ENCODE data around the gene RSRC1. TPM values are rescaled to one million over a fixed set of nuclear protein-coding genes. Genes with fewer than 3 reads are reported as not detected.
"Not testable (repeated sequence)": the region's sequence is repeated elsewhere in the genome, so short reads cannot be mapped to it uniquely, and the experiment has no call there.

Gene RSRC1
- total RNA-seq, 2 donors from 2014 or later, result 38.7 to 49.6 TPM

DNA sequence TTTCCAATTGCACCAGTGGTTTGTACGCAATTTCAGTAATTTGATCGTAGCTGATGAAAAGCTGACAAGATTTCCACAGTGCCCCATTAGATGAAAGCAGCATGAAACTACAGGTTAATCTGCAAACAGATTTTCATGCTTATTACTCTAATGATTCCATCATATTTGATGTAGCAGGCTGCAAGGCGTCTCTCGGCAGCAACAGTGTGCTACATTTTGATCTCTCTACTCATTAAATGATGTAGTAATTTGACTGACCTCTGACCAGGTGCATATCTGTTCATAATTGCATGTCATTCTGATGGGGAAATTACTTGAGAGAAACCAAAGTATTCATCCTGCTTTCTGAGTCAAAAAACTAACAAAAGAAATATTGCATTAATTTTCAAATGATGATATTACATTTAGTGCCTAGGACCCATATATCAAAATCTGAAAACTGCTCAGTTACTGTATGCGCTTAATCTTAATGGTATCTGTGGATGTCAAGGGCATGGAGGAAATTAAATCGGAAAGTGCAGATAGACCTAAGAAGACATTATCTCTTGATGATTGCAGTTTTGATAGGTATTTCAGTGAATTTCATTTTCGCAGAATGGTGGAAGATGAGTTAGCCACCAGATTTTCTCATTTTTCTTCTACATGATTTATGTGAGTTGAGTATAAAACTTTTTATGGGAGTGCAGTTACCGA, 198.5 kb downstream of the RSRC1 start:
- H3K27me3 Mint-ChIP-seq, result no peaks in the 10 kb centered on the region
- DNase-seq (ENCODE audit: low spot score), result no peak

DNA sequence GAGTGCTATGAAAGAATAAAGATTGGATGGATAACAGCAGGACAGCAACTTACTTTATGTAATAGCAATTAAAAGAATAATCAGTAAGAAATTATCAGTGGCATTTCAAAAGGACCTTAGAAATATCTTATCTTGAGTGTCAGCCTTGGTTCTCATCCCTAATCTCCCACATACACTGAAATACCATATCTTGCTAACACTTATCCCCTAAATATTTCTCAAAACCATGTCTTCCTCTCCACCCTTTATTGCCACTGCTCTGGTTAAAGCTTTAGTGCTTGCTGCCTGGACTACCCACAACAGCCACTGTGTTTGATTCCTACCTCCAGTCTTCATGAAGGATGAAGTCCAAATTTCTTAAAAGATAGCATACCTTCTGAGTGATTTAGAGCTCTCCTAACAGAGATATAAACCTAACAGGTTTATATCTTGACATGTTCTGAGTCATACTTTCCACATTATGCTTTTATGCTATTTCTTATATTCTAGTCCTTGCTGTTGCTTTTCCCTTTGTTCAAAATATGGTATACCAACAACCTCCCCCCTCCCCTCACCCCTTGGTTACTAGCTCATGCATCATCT, 202.8 kb downstream of the RSRC1 start:
- H3K27ac Mint-ChIP-seq, result no peak overlapping the region
- H3K4me1 Mint-ChIP-seq (ENCODE audit: low read depth in 2 of 2), result no peaks in the 10 kb centered on the region
- DNase-seq (ENCODE audit: low spot score), result no peak
- no peaks in the 10 kb centered on the region for H3K36me3 Mint-ChIP-seq
- H3K4me3 Mint-ChIP-seq, result no peak overlapping the region
- H3K9me3 Mint-ChIP-seq, result no peaks in the 10 kb centered on the region
- ATAC-seq, result no peak
- H3K27me3 Mint-ChIP-seq, result no peaks in the 10 kb centered on the region

More for the DNA sequence above, 198.5 kb downstream of the RSRC1 start:
- Mint-ChIP-seq H3K27ac (no peak overlapping the region), H3K36me3 (no peaks in the 10 kb centered on the region), H3K4me1 (ENCODE audit: low read depth in 2 of 2) (no peaks in the 10 kb centered on the region), H3K4me3 (no peak overlapping the region), H3K9me3 (no peaks in the 10 kb centered on the region)
- ATAC-seq, result no peak

DNA sequence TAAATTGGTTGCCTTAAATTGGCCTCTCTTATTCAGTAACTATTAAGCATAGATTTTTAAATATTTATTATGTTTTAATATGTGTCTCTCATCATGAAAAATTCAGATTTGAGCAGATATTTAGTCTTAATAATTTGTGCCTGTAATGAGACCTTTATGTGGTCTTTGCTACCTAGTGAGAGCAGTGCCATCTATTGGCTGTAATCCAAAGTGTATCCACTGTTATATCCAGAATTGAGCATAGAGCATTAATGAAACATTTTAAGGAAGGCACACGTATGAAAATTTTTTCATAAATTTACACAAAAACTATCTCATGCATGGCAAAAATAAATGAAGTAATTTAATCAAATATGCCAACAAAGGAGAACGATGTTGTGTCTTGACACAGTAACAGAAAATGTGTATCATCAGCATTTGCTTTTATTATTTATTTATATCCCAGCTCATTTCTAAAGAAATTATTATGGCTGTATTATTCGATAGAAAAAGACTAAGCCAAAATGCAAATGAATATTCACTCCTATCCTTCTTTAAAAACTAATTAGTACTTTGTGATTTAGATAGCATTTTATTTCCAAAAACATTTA, 203.5 kb downstream of the RSRC1 start:
- DNase-seq (ENCODE audit: low spot score) (no peak), ATAC-seq (no peak)
- Mint-ChIP-seq H3K36me3 (no peaks in the 10 kb centered on the region), H3K27me3 (no peaks in the 10 kb centered on the region), H3K27ac (no peak overlapping the region), H3K4me1 (ENCODE audit: low read depth in 2 of 2) (no peaks in the 10 kb centered on the region), H3K4me3 (no peak overlapping the region), H3K9me3 (no peaks in the 10 kb centered on the region)

DNA sequence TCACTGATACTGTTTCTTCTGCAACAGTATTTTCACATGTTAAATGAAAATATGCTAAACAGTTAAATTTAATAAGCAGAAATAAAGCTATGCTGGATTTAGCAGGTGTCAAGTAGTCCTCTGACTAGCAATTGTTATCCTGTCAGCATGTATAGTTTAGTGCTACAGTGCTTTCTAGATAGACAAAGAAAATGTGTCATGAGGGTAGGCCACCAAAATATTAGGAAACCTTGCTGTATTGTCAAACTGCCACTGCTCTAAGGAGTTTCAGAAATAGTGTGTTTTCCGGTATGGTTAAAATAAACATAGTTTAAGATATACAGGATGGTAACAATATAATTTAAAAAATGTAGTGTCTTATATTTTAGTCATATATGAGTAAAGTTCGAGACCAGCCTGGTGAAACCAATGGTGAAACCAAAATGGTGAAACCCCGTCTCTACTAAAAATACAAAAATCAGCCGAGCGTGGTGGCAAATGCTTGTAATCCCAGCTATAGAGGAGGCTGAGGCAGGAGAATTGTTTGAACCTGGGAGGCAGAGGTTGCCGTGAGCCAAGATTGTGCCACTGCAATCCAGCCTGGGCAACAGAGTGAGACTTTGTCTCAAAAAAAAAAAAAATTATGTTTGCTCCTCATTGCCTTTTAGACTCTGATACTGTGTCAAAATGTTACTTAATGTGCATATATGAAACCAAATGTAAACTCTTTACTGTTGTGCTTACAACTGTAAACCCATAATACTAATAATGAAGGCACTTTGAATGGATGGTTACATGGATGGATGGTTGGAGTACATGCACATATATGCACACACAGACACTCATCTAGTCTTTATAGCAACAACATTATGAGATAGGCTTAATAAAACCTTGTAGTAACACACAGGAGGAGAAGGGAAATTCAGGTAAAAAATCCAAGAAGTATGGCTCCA, 204.8 kb downstream of the RSRC1 start:
- no peaks in the 10 kb centered on the region for H3K4me1 Mint-ChIP-seq (ENCODE audit: low read depth in 2 of 2)
- no peaks in the 10 kb centered on the region for H3K27me3 Mint-ChIP-seq
- no peak overlapping the region for H3K27ac Mint-ChIP-seq
- no peak for ATAC-seq
- H3K4me3 Mint-ChIP-seq, result no peak overlapping the region
- no peaks in the 10 kb centered on the region for H3K36me3 Mint-ChIP-seq
- no peak for DNase-seq (ENCODE audit: low spot score)
- H3K9me3 Mint-ChIP-seq, result no peaks in the 10 kb centered on the region

DNA sequence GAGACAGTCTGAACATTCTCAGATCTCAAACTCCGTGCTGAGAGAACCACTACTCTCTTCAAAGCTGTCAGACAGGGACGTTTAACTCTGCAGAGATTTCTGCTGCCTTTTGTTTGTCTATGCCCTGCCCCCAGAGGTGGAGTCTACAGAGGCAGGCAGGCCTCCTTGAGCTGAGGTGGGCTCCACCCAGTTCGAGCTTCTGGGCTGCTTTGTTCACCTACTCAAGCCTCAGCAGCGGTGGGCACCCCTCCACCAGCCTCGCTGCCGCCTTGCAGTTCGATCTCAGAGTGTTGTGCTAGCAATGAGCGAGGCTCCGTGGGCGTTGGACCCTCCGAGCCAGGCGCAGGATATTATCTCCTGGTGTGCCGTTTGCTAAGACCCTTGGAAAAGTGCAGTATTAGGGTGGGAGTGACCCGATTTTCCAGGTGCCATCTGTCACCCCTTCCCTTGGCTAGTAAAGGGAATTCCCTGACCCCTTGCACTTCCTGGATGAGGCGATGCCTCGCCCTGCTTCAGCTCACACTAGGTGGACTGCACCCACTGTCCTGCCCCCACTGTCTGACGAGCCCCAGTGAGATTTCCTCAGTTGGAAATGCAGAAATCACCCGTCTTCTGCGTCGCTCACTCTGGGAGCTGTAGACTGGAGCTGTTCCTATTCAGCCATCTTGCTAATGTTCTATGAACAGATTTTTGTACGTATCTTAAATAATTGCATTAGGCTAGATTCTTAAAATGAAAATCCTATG, 220.0 kb downstream of the RSRC1 start:
- not testable (repeated sequence) for H3K27ac Mint-ChIP-seq; DNase-seq (ENCODE audit: low spot score); H3K27me3 Mint-ChIP-seq; ATAC-seq; H3K4me3 Mint-ChIP-seq
- Mint-ChIP-seq H3K36me3 (peaks cover 12% of the 10 kb centered on the region), H3K9me3 (peaks cover 11% of the 10 kb centered on the region), H3K4me1 (ENCODE audit: low read depth in 2 of 2) (peaks cover 8 to 14% of the 10 kb centered on the region in 2 donors)

DNA sequence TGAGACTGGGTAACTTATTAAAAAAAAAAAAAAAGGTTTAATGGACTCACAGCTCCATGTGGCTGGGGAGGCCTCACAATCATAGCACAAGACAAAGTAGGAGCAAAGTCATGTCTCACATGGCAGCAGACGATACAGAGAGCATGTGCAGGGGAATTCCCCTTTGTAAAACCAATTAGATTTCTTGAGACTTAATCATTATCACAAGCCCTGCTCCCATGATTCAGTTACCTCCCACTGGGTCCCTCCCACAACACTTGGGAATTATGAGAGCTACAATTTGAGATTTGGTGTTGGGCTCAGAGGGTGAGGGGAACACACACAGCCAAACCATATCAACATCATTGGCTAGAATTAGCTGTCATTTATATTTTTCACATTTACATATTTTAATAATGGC, 221.0 kb downstream of the RSRC1 start:
- Mint-ChIP-seq H3K27me3 (no peaks in the 10 kb centered on the region), H3K4me1 (ENCODE audit: low read depth in 2 of 2) (peaks cover 8 to 14% of the 10 kb centered on the region in 2 donors), H3K36me3 (peaks cover 12% of the 10 kb centered on the region), H3K27ac (no peak overlapping the region), H3K9me3 (peaks cover 11% of the 10 kb centered on the region), H3K4me3 (no peak overlapping the region)
- DNase-seq (ENCODE audit: low spot score) (no peak), ATAC-seq (no peak)

DNA sequence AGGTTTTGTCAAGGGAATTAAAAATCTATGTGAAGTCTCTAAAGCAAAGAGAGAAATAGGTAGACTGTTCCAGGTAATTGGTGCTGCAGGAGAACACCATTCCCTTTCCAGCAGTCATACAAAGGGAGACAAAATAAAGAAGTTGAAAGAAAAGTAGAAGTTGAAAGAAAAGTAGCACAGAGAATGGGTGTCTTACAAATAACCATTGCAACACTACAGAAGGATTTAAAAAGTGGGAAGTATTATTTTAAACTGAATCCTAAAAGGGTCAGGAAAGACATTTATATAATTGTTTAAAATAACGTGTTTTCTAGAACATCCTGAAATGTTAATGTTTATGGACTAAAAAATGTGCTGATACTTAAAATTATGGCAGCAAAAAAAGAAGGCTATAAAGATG, 223.8 kb downstream of the RSRC1 start:
- H3K4me3 Mint-ChIP-seq, result no peak overlapping the region
- peaks cover 6% of the 10 kb centered on the region for H3K9me3 Mint-ChIP-seq
- peaks cover 4% of the 10 kb centered on the region for H3K36me3 Mint-ChIP-seq
- no peaks in the 10 kb centered on the region for H3K27me3 Mint-ChIP-seq
- ATAC-seq, result no peak
- no peak for DNase-seq (ENCODE audit: low spot score)
- H3K27ac Mint-ChIP-seq, result no peak overlapping the region
- peaks cover 6 to 12% of the 10 kb centered on the region in 2 donors for H3K4me1 Mint-ChIP-seq (ENCODE audit: low read depth in 2 of 2)

DNA sequence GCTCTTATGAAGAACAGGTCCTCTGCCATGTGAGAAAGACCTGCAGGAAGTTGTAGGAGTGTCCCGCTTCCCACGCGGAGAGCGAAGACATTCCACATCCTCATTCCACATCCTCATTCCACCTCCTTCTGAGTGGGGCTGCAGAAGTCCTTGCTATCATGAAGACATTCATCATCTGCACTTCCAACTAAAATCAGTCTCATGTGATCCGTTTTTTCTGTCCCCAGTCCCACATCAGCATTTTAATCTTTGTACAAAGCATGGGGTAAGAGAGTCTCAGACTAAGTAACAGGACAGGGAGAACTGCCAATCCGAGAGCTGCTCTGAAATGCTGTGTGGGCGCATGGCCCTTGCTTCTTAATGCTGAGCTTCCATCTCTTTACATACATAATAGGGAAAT, 227.2 kb downstream of the RSRC1 start:
- Mint-ChIP-seq H3K4me1 (ENCODE audit: low read depth in 2 of 2) (peaks cover 0 to 3% of the 10 kb centered on the region in 2 donors), H3K36me3 (no peaks in the 10 kb centered on the region), H3K4me3 (no peak overlapping the region), H3K27me3 (no peaks in the 10 kb centered on the region), H3K27ac (no peak overlapping the region), H3K9me3 (peaks cover 5% of the 10 kb centered on the region)
- DNase-seq (ENCODE audit: low spot score) (no peak), ATAC-seq (no peak)

DNA sequence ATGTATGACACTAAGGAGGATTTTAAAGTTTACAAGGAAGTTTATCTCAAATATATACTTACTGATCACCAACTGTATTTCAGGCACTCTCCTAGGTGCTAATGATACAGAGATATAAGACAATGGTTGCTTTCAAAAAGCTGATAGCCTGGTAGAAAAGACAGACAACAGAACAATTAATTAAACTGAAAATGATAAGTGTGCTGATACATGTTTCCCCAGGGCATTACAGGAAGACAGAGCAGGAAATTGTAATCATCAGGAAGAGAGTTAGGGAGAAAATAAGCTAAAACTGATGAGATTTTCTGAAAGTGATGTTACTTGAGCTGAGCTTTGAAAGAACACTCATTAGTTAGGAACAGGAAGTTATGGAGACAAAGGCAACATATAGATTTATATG, 229.7 kb downstream of the RSRC1 start:
- H3K4me3 Mint-ChIP-seq, result no peak overlapping the region
- peaks cover 8% of the 10 kb centered on the region for H3K9me3 Mint-ChIP-seq
- no peak overlapping the region for H3K27ac Mint-ChIP-seq
- no peaks in the 10 kb centered on the region for H3K27me3 Mint-ChIP-seq
- H3K36me3 Mint-ChIP-seq, result no peaks in the 10 kb centered on the region
- peaks cover 0 to 3% of the 10 kb centered on the region in 2 donors for H3K4me1 Mint-ChIP-seq (ENCODE audit: low read depth in 2 of 2)
- no peak for DNase-seq (ENCODE audit: low spot score)
- no peak for ATAC-seq

DNA sequence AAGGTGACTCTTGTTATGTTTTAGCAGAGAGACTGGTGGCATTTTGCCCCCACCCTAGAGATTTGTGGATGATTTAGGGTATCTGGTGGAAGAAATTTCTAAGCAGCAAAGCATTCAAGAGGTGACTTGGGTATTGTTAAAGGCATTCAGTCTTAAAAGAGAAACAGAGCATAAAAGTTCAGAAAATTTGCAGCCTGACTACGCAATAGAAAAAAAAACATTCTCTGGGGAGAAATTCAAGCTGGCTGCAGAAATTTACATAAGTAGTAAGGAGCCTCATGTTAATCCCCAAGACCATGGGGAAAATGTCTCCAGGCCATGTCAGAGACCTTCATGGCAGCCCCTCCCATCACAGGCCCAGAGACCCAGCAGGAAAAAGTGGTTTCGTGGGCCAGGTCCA, 231.1 kb downstream of the RSRC1 start:
- not testable (repeated sequence) for H3K4me3 Mint-ChIP-seq; ATAC-seq; H3K4me1 Mint-ChIP-seq (ENCODE audit: low read depth in 2 of 2); DNase-seq (ENCODE audit: low spot score); H3K36me3 Mint-ChIP-seq; H3K27ac Mint-ChIP-seq; H3K9me3 Mint-ChIP-seq; H3K27me3 Mint-ChIP-seq

DNA sequence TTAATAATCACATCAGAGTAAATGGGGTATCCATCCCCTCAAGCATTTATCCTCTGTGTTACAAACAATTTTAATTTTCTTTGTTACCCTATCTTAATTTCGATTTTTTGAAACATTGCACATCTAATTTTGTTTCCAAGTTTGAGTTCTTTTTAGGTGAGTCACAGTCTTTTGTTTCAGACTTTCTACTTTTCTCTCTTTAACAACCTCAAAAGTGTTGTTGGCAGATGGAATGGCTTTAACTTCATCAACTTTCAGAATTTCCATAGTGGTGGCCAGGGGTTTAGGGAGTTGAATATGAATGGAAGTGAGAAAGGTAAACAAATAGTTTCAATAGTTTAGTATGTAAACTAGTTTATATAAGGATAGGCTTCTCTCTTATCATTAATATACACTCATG, 238.1 kb downstream of the RSRC1 start:
- no peak overlapping the region for H3K4me3 Mint-ChIP-seq
- ATAC-seq (no peak), DNase-seq (ENCODE audit: low spot score) (no peak)
- peaks cover 11 to 12% of the 10 kb centered on the region in 2 donors for H3K4me1 Mint-ChIP-seq (ENCODE audit: low read depth in 2 of 2)
- no peaks in the 10 kb centered on the region for H3K9me3 Mint-ChIP-seq
- no peaks in the 10 kb centered on the region for H3K36me3 Mint-ChIP-seq
- H3K27me3 Mint-ChIP-seq, result no peaks in the 10 kb centered on the region
- H3K27ac Mint-ChIP-seq, result no peak overlapping the region

DNA sequence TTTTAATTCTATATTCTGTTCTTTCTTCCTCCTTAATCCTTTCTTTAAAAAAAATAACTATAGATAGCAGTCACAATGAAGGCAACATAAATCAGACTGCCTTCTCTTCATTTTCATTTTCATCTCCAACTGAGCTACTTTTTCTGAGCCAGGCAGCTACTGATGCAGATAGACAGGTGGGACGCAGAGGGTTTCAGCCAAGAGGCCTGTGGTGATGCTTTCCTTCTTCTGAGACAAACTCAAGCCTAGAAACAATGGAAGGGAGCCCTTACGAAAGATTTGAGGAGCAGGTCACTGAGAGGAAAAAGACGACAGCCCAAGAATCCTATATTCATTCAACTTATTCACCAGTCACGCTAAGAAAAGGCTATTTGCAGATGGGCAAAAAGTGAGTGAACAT, 241.1 kb downstream of the RSRC1 start:
- no peak for ATAC-seq
- H3K36me3 Mint-ChIP-seq, result no peaks in the 10 kb centered on the region
- no peak overlapping the region for H3K4me3 Mint-ChIP-seq
- no peaks in the 10 kb centered on the region for H3K27me3 Mint-ChIP-seq
- H3K27ac Mint-ChIP-seq, result no peak overlapping the region
- DNase-seq (ENCODE audit: low spot score), result no peak
- peaks cover 18 to 19% of the 10 kb centered on the region in 2 donors for H3K4me1 Mint-ChIP-seq (ENCODE audit: low read depth in 2 of 2)
- H3K9me3 Mint-ChIP-seq, result no peaks in the 10 kb centered on the region

DNA sequence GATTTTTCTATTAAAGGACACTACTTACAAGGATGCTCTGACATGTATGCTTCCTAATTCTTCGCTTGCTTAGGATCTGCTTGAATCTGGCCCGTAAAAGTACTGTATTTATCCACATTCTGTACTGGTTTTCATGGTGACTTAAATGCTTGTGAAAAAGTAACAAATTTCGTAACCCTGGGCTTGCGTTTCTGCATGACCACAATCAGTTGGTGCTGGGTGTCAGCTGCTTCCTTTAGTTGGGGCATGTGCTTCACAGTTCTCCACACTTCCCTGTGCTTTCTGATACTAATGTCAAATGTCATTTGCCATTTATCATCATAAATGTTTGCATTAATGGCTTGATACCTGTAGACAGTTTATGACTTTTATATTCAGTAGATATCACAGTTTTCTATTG, 242.7 kb downstream of the RSRC1 start:
- Mint-ChIP-seq H3K27ac (peak overlapping the region; percentile 4 to 42), H3K36me3 (no peaks in the 10 kb centered on the region), H3K4me3 (no peak overlapping the region), H3K27me3 (no peaks in the 10 kb centered on the region), H3K4me1 (ENCODE audit: low read depth in 2 of 2) (peaks cover 19 to 21% of the 10 kb centered on the region in 2 donors), H3K9me3 (no peaks in the 10 kb centered on the region)
- ATAC-seq (peak; percentile 78 to 81), DNase-seq (ENCODE audit: low spot score) (peak; percentile 65)
